Jurkat, Clone E6-1 (cell line): ENCODE measurements around the gene PRDX5.

ENCODE experiments used
- DNase-seq: peaks from one replicate; pipeline ENCODE4 v3.0.0-alpha.2; 2011; ENCODE audit warnings: low read depth, low spot score
- H3K4me3 ChIP-seq: 2 replicates; pipeline ENCODE4 v1.5.1; 2011; ENCODE audit warnings: mild to moderate bottlenecking, low read length, control low read depth, moderate library complexity

Gene PRDX5

DNA sequence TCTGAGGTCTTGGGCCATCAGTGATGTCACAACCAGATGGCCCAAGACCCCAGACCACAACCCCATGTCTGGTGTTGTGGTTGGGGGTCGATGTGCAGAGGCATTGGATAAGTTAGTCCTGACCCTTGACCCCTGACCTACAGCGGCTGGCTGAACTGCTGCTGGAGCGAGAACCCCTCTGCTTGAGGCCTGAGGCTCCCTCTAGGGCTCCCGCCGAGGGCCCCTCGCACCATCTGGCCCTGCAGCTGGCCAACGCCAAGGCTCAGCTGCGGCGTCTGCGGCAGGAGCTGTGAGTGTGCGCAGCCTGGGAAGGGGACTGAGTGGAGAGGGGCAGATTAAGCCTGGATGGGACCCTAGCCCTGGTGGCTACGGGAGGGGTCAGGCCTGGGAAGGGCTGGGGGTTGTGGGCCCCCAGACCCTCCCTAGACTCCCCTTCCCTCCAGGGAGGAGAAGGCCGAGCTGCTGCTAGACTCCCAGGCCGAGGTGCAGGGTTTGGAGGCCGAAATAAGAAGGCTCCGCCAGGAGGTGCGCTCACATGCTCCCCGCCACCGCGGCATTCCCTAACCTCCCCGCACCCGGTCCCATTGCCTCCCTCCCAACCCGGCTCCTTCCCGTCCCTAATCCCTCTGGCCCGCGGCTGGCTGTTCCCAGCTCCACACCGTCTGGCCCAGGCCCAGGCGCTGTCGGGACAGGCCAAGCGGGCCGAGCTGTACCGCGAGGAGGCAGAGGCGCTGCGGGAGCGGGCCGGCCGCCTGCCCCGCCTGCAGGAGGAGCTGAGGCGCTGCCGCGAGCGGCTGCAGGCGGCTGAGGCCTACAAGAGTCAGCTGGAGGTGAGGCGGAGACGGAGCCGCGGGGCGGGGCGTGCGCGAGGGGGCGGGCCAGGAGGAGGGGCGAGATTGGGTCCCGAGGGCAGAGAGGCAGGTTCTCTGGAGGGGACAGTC lies 24.2 kb downstream of the PRDX5 start:
- peak; percentile 72 for DNase-seq
- 0 out of 2 replicates have a peak overlapping the region, but pooled peaks have one; percentile 13 for H3K4me3 ChIP-seq

DNA sequence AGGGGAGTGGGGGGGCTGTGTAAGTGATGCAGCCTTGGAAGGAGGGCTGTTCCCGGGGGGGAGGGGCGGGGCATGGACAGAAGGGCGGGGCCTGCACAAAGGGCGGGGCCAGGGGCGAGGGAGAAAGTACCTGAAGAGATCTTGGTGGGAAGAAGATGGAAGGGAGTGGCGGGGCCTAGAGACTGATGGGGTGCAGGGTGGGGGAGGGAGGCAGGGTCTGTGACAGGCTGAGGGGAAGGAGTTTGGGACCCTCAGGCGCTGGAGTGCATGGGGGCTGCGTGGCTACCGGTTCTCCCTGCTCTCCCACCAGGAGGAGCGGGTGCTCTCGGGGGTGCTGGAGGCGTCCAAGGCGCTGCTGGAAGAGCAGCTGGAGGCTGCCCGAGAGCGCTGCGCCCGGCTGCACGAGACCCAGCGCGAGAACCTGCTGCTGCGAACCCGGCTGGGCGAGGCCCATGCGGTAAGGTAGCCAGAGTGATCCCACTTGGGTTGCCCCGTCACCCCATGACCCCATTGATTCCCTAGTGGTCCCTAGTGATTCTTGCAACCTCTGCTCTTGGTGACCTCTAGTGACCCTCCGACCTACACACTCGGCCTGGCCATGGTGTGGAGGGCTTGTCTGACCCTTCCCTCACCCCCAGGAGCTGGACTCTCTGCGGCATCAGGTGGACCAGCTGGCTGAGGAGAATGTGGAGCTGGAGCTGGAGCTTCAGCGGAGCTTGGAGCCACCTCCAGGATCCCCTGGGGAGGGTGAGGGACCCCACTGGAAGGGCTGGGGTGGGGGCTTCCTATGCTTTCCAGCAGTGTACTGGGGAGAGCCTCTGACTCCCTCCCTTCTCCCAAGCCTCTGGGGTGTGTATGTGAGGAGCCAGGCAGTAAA lies 25.2 kb downstream of the PRDX5 start:
- DNase-seq, result no peak
- H3K4me3 ChIP-seq, result no peak overlapping the region

- no peak overlapping the region for H3K4me3 ChIP-seq
- no peak for DNase-seq
These were observed 26.0 kb downstream of the PRDX5 start for GRCh38 chr11:64343767-64344559.

GRCh38 chr11:64344787-64345186 lies 26.9 kb downstream of the PRDX5 start:
- no peak overlapping the region for H3K4me3 ChIP-seq
- DNase-seq, result no peak

- H3K4me3 ChIP-seq, result no peak overlapping the region
- DNase-seq, result no peak
These were observed 29.4 kb downstream of the PRDX5 start for GRCh38 chr11:64347193-64347867.

DNA sequence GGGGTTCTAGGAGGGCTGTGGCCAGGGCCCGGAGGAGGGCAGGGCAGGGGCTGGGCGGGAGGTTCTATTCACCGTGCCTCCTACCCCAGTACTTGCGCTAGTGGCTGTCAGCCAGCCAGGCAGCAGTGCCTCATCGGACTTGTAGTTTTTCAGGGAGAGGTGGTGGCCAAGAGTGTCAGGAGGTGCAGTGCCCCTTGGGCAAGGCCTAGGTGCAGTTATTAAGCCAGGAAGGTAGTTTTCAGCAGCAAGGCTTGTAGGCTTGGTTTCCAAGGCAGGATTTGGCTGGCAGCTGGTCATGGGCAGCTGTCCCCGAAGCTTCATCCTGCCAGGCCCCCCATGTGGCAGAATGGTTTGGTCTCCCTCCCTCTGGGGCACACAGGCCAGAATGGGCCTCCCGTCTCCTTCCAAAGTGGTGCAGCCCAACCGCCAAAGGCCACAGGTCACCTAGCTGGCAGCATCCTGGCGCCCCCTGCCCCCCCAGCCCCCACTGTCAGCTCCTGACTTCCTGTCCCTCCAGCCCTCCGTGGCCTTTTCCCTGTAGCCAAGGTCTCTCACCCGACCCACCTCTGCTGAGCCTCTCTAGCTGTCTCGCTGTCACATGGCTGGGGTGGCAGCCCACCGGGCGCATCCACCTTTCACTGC lies 30.6 kb downstream of the PRDX5 start:
- DNase-seq, result no peak
- no peak overlapping the region for H3K4me3 ChIP-seq

GRCh38 chr11:64349025-64349387 lies 31.1 kb downstream of the PRDX5 start:
- no peak for DNase-seq

GRCh38 chr11:64349404-64349803 lies 31.5 kb downstream of the PRDX5 start:
- no peak for DNase-seq
- no peak overlapping the region for H3K4me3 ChIP-seq

More at GRCh38 chr11:64349025-64349387, 31.1 kb downstream of the PRDX5 start:
- H3K4me3 ChIP-seq, result no peak overlapping the region

DNA sequence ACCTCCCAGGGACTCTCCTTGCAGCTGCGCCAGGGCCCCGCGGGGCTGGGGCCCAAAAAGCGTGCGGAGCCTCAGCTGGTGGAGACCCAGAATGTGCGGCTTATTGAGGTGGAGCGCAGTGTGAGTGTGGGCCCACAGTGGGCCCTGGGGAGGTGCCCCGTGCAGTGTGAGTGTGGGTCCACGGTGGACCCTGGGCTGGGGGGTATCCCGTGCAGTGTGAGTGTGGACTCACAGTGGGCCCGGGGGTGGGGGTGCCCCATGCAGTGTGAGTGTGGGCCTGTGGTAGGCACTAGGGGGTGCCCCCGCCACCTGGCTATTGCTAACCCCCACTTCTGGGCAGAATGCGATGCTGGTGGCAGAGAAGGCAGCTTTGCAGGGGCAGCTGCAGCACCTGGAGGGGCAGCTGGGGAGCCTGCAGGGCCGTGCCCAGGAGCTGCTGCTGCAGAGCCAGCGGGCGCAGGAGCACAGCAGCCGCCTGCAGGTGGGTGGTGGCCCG lies 33.3 kb downstream of the PRDX5 start:
- H3K4me3 ChIP-seq, result no peak overlapping the region

DNA sequence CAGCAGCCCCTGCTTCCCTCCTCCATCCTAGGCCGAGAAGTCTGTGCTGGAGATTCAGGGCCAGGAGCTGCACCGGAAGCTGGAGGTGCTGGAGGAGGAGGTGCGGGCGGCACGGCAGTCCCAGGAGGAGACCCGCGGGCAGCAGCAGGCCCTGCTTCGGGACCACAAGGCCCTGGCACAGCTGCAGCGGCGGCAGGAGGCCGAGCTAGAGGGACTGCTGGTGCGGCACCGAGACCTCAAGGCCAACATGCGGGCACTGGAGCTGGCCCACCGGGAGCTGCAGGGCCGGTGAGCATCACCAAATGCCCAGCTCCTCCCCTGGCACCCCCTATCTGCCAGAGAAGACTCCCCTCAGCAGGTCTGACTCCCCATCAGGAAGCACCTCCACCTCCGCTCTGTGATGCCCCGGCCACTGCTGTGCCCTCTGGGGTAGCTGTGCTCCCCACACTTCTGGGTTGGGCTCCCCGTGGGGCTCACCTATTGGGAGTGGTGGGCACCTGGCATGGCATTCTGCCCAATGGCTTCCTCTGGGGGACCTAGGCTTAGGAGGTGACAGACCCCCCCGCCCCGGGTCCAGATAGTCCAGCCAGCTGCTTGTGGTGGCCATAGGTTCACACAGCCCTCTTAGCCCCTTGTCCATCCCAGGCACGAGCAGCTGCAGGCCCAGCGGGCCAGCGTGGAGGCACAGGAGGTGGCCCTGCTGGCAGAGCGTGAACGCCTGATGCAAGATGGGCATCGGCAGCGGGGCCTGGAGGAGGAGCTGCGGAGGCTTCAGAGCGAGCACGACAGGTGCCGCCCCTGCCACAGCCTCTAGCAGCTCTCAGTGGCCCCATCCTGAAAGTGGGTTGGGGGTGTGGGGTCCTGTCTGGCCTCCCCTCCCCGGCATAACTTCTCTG lies 34.4 kb downstream of the PRDX5 start:
- no peak for DNase-seq

More for the DNA sequence above, 33.3 kb downstream of the PRDX5 start:
- no peak for DNase-seq

GRCh38 chr11:64352995-64353714 lies 35.2 kb downstream of the PRDX5 start:
- H3K4me3 ChIP-seq, result no peak overlapping the region
- DNase-seq, result no peak

More for the DNA sequence above, 34.4 kb downstream of the PRDX5 start:
- H3K4me3 ChIP-seq, result no peak overlapping the region

DNA sequence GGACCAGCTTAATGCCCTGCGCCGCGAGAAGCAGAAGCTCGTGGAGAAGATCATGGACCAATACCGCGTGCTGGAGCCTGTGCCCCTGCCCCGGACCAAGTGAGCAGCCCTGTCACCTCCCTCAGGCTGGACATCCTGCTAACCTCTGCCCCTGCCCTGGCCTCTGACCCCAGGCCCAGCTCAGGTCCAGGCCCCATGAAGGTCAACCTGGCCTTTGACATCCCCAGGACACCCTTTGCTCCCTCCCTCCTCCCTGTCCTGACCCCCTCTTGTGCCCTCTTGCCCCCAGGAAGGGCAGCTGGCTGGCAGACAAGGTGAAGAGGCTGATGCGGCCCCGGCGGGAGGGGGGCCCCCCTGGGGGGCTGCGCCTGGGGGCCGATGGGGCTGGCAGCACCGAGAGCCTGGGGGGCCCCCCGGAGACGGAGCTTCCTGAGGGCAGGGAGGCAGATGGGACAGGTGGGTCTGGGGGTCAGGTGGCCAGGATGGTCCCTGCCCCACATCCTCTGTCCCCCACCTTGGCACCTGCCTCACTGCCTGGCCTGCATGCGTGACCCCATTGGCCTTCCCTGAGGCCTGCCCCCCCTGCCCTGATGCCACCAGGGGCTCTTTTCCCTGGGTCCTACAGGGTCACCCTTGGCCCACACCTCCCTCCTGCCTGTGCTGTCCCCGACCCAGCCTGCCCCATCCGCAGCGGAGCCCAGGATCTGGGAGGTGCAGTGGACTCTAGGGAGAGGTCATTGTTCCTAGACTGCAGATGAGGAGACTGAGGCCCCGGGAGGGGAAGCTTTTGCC lies 36.0 kb downstream of the PRDX5 start:
- no peak overlapping the region for H3K4me3 ChIP-seq
- DNase-seq, result no peak

- no peak overlapping the region for H3K4me3 ChIP-seq
- no peak for DNase-seq
These were observed 37.4 kb downstream of the PRDX5 start for GRCh38 chr11:64355078-64355940.

GRCh38 chr11:64356498-64357411 lies 38.8 kb downstream of the PRDX5 start:
- no peak overlapping the region for H3K4me3 ChIP-seq
- DNase-seq, result peak; percentile 50
